AG10803 (cell line): Measurements from ENCODE around the gene LCLAT1.
A peak's percentile ranks its signal among the peaks of the same experiment; 100 is the strongest.

Experiments used
- DNase-seq: peaks from one replicate; pipeline ENCODE4 v3.0.0; 2010; ENCODE audit warnings: low read depth
- H3K4me3 ChIP-seq: 2 replicates; pipeline ENCODE4 v1.5.1; 2011; ENCODE audit warnings: mild to moderate bottlenecking, low read length, control low read depth
- TF ChIP-seq, protein P1 (sequence below): conservative IDR thresholded peaks from 2 replicates; pipeline ENCODE4 v1.5.1; 2011; ENCODE audit warnings: mild to moderate bottlenecking, low read length, control low read depth, inconsistent platforms

LCLAT1 gene

DNA sequence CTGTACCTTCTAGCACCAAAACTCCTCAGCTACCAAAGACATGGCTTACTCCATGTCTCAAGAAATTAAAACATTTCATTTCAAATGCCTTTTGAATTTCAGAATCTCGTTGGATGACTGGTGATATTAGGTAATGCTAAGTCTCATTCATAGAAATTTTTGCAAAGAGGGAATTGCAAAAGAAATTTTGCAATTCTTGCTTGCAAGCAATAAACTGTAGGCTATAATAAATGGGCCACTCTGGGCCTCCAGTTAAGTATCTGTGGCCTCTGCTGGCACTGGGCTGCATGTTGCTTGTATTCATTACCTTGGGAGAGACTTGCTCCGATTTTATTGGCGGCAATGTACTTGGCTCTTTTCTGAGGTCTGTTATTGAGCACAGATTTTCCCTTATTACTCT, 2.8 kb upstream of the LCLAT1 start:
- TF ChIP-seq, protein P1, sequence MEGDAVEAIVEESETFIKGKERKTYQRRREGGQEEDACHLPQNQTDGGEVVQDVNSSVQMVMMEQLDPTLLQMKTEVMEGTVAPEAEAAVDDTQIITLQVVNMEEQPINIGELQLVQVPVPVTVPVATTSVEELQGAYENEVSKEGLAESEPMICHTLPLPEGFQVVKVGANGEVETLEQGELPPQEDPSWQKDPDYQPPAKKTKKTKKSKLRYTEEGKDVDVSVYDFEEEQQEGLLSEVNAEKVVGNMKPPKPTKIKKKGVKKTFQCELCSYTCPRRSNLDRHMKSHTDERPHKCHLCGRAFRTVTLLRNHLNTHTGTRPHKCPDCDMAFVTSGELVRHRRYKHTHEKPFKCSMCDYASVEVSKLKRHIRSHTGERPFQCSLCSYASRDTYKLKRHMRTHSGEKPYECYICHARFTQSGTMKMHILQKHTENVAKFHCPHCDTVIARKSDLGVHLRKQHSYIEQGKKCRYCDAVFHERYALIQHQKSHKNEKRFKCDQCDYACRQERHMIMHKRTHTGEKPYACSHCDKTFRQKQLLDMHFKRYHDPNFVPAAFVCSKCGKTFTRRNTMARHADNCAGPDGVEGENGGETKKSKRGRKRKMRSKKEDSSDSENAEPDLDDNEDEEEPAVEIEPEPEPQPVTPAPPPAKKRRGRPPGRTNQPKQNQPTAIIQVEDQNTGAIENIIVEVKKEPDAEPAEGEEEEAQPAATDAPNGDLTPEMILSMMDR: peak; percentile 19
- H3K4me3 ChIP-seq: no peak overlapping the region
- peak; percentile 96 for DNase-seq

DNA sequence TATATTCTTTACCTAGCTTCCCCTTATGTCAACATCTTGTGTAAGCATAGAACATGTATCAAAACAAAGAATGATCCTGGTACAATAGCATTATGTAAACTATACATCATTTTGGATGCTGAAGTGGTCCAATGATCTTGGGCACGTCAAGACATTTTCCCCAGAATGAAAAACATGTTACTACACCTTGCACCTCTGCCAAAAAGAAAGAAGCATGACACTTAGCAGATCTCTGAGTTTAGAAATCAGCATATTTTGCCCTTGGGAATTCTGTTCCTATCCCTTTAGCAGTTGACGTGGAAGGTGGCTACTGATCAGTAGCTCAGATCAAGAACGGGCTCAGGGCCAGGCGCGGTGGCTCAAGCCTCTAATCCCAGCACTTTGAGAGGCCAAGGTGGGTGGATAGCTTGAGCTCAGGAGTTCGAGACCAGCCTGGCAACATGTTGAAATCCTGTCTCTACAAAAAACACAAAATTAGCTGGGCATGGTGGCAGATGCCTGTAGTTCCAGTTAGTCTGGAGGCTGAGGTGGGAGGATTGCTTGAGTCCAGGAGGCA, 1.7 kb upstream of the LCLAT1 start:
- TF ChIP-seq, protein P1: no peak
- no peak overlapping the region for H3K4me3 ChIP-seq
- DNase-seq: no peak

DNA sequence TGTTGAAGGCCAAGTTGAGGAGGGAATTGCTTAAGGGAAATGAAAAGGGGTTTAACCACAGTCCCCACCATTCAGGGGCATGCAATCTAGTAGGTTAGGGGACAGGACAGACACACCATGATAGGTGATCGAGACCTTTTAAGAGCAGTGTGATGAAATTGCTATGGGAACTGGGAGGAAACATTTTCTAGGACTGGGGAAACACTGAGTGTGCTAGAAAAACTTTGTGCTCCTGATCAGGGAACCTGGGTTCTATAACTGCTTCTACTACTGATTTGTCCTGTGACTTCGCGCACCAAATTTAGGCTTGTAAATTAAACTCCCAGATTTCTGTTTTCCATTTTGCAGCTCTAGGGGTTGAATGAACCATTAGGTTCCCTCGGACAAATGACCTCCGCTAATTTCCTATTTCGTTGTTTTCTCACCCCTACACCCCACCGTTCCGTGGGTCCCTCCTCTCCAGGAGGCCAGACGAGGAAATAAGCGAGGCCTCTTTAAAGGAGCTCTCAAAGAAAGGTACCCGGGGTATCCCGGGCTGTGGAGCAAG, 371 bp upstream of the LCLAT1 start:
- H3K4me3 ChIP-seq: peak overlapping the region; percentile 90
- TF ChIP-seq, protein P1: no peak
- DNase-seq: no peak

DNA sequence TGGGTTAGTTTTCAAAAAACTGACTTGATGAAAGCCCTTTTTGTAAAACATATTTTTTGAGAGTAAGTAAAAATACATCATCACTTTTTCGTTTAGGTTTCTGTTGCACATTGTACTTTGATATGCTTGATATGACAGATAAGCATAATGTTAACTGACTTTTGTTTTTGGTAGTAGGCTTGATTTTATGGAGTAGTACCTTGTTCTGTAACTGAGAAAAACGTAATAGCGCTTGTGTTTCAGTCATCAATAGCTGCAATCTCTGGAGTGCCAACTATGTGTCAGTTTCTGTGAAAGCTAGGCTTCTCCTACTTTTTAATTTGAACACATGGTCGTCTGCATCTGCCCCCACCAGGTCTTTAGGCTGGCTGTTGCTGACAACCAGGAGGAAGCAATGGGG, 1.3 kb downstream of the LCLAT1 start:
- DNase-seq: no peak
- TF ChIP-seq, protein P1: no peak
- peak overlapping the region; percentile 90 for H3K4me3 ChIP-seq

DNA sequence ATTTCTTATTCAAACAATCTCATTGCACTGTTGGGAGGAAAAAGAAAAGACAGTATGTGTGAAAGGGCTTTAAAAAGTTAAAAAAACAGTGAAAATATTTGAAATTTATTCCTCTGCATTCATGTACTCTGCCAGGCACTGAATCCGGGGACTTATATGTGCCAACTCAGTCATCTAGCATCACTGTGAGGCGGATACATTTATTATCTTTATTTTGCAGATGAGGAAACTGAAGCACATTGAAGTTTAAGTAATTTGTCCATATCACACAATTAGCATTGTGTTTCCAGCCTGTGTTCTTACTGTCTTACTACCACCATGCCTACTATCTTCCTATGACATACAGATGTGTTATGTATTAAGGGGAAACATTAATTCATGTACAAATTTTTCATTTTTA, 1.8 kb downstream of the LCLAT1 start:
- peak overlapping the region; percentile 90 for H3K4me3 ChIP-seq
- DNase-seq: no peak
- TF ChIP-seq, protein P1: no peak

DNA sequence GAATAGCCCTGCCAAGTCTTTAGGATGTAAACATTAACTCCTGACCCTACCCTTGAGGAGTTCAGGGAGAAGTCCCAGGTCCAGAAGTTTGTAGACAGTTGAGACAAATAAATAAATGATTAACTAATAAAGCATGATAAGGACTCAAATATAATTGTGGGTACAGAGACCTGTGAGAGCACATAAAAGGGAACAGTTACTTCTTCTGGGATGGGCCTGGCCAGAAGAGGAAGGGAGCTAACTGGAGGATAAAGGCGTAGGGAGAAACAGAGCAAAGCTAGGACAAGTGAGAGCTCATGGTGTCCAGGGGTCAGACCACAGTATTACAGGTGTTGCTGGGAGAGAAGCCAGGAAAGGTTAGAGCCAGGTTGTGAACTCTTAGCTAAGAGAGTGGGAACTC, 3.0 kb downstream of the LCLAT1 start:
- TF ChIP-seq, protein P1: no peak
- no peak for DNase-seq
- H3K4me3 ChIP-seq: no peak overlapping the region

DNA sequence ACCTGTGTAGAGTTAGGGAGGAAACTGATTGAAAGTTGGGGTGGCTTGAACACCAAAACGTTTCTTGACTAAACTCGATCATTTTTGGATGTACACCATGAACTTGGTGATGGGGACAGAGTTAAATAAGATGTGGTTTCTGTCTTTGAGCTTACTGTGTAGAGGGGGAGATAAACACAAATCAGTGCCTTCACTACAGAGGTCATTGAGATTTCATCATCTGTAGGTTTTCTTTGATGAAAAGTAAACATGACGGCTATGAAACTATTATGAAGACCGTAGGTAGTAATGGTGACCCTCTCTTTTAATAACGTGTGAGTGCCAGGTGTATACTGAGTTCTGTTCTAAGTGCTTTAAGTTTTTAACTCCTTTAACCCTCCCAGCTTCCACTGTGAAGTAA, 6.5 kb downstream of the LCLAT1 start:
- no peak overlapping the region for H3K4me3 ChIP-seq
- no peak for DNase-seq
- TF ChIP-seq, protein P1: no peak
